Measurements from ENCODE around the gene MAP10.

Gene MAP10

GRCh38 chr1:232834066-232834465 lies 28.9 kb downstream of the MAP10 start:
- H3K27ac ChIP-seq (ENCODE audit: low read length), result no peak overlapping the region
- no peaks in the 10 kb centered on the region for H3K36me3 ChIP-seq (ENCODE audit: insufficient read depth, low read depth, low read length)
- H3K27me3 ChIP-seq (ENCODE audit: insufficient read depth, low read length), result no peaks in the 10 kb centered on the region
- H3K9ac ChIP-seq (ENCODE audit: low read depth, low read length), result no peak overlapping the region
- no peak overlapping the region for H3K4me3 ChIP-seq (ENCODE audit: low read length)
- H3K4me1 ChIP-seq (ENCODE audit: insufficient read depth, low read length), result no peaks in the 10 kb centered on the region
- H3K9me3 ChIP-seq (ENCODE audit: insufficient read depth, low read depth, low read length), result no peaks in the 10 kb centered on the region

GRCh38 chr1:232835166-232835565 lies 29.9 kb downstream of the MAP10 start:
- no peaks in the 10 kb centered on the region for H3K9me3 ChIP-seq (ENCODE audit: insufficient read depth, low read depth, low read length)
- H3K36me3 ChIP-seq (ENCODE audit: insufficient read depth, low read depth, low read length), result no peaks in the 10 kb centered on the region
- H3K9ac ChIP-seq (ENCODE audit: low read depth, low read length), result no peak overlapping the region
- no peaks in the 10 kb centered on the region for H3K27me3 ChIP-seq (ENCODE audit: insufficient read depth, low read length)
- no peaks in the 10 kb centered on the region for H3K4me1 ChIP-seq (ENCODE audit: insufficient read depth, low read length)
- no peak overlapping the region for H3K27ac ChIP-seq (ENCODE audit: low read length)
- no peak overlapping the region for H3K4me3 ChIP-seq (ENCODE audit: low read length)

- no peak overlapping the region for H3K9ac ChIP-seq (ENCODE audit: low read depth, low read length)
- no peaks in the 10 kb centered on the region for H3K27me3 ChIP-seq (ENCODE audit: insufficient read depth, low read length)
- no peaks in the 10 kb centered on the region for H3K4me1 ChIP-seq (ENCODE audit: insufficient read depth, low read length)
- peaks cover 9% of the 10 kb centered on the region for H3K9me3 ChIP-seq (ENCODE audit: insufficient read depth, low read depth, low read length)
- no peak overlapping the region for H3K4me3 ChIP-seq (ENCODE audit: low read length)
- H3K27ac ChIP-seq (ENCODE audit: low read length), result no peak overlapping the region
- no peaks in the 10 kb centered on the region for H3K36me3 ChIP-seq (ENCODE audit: insufficient read depth, low read depth, low read length)
Observed at GRCh38 chr1:232837087-232837486, 31.9 kb downstream of the MAP10 start.

GRCh38 chr1:232841823-232842565 lies 36.8 kb downstream of the MAP10 start:
- Histone ChIP-seq H3K36me3 (ENCODE audit: insufficient read depth, low read depth, low read length) (no peaks in the 10 kb centered on the region), H3K4me3 (ENCODE audit: low read length) (no peak overlapping the region), H3K4me1 (ENCODE audit: insufficient read depth, low read length) (no peaks in the 10 kb centered on the region), H3K9ac (ENCODE audit: low read depth, low read length) (no peak overlapping the region), H3K27me3 (ENCODE audit: insufficient read depth, low read length) (no peaks in the 10 kb centered on the region), H3K9me3 (ENCODE audit: insufficient read depth, low read depth, low read length) (peaks cover 9% of the 10 kb centered on the region), H3K27ac (ENCODE audit: low read length) (no peak overlapping the region)

- Histone ChIP-seq H3K9me3 (ENCODE audit: insufficient read depth, low read depth, low read length) (peaks cover 9% of the 10 kb centered on the region), H3K9ac (ENCODE audit: low read depth, low read length) (no peak overlapping the region), H3K4me1 (ENCODE audit: insufficient read depth, low read length) (no peaks in the 10 kb centered on the region), H3K4me3 (ENCODE audit: low read length) (no peak overlapping the region), H3K27me3 (ENCODE audit: insufficient read depth, low read length) (no peaks in the 10 kb centered on the region), H3K27ac (ENCODE audit: low read length) (no peak overlapping the region), H3K36me3 (ENCODE audit: insufficient read depth, low read depth, low read length) (no peaks in the 10 kb centered on the region)
Observed at GRCh38 chr1:232844791-232845190, 39.6 kb downstream of the MAP10 start.

GRCh38 chr1:232845406-232845955 lies 40.3 kb downstream of the MAP10 start:
- H3K27me3 ChIP-seq (ENCODE audit: insufficient read depth, low read length), result no peaks in the 10 kb centered on the region
- no peak overlapping the region for H3K9ac ChIP-seq (ENCODE audit: low read depth, low read length)
- no peak overlapping the region for H3K27ac ChIP-seq (ENCODE audit: low read length)
- H3K4me3 ChIP-seq (ENCODE audit: low read length), result no peak overlapping the region
- no peaks in the 10 kb centered on the region for H3K4me1 ChIP-seq (ENCODE audit: insufficient read depth, low read length)
- peaks cover 7% of the 10 kb centered on the region for H3K9me3 ChIP-seq (ENCODE audit: insufficient read depth, low read depth, low read length)
- no peaks in the 10 kb centered on the region for H3K36me3 ChIP-seq (ENCODE audit: insufficient read depth, low read depth, low read length)

GRCh38 chr1:232851532-232851931 lies 46.3 kb downstream of the MAP10 start:
- Histone ChIP-seq H3K4me3 (ENCODE audit: low read length) (no peak overlapping the region), H3K27me3 (ENCODE audit: insufficient read depth, low read length) (no peaks in the 10 kb centered on the region), H3K4me1 (ENCODE audit: insufficient read depth, low read length) (no peaks in the 10 kb centered on the region)

GRCh38 chr1:232853994-232854797 lies 49.0 kb downstream of the MAP10 start:
- Histone ChIP-seq H3K9me3 (ENCODE audit: insufficient read depth, low read depth, low read length) (no peaks in the 10 kb centered on the region), H3K27ac (ENCODE audit: low read length) (no peak overlapping the region), H3K36me3 (ENCODE audit: insufficient read depth, low read depth, low read length) (no peaks in the 10 kb centered on the region), H3K4me1 (ENCODE audit: insufficient read depth, low read length) (no peaks in the 10 kb centered on the region), H3K9ac (ENCODE audit: low read depth, low read length) (no peak overlapping the region), H3K27me3 (ENCODE audit: insufficient read depth, low read length) (no peaks in the 10 kb centered on the region), H3K4me3 (ENCODE audit: low read length) (no peak overlapping the region)

More at GRCh38 chr1:232851532-232851931, 46.3 kb downstream of the MAP10 start:
- no peaks in the 10 kb centered on the region for H3K9me3 ChIP-seq (ENCODE audit: insufficient read depth, low read depth, low read length)
- H3K27ac ChIP-seq (ENCODE audit: low read length), result no peak overlapping the region
- no peak overlapping the region for H3K9ac ChIP-seq (ENCODE audit: low read depth, low read length)
- no peaks in the 10 kb centered on the region for H3K36me3 ChIP-seq (ENCODE audit: insufficient read depth, low read depth, low read length)

- Histone ChIP-seq H3K4me1 (ENCODE audit: insufficient read depth, low read length) (no peaks in the 10 kb centered on the region), H3K36me3 (ENCODE audit: insufficient read depth, low read depth, low read length) (no peaks in the 10 kb centered on the region), H3K4me3 (ENCODE audit: low read length) (no peak overlapping the region), H3K9ac (ENCODE audit: low read depth, low read length) (no peak overlapping the region), H3K27ac (ENCODE audit: low read length) (no peak overlapping the region), H3K9me3 (ENCODE audit: insufficient read depth, low read depth, low read length) (no peaks in the 10 kb centered on the region), H3K27me3 (ENCODE audit: insufficient read depth, low read length) (no peaks in the 10 kb centered on the region)
Observed at GRCh38 chr1:232854798-232855159, 49.6 kb downstream of the MAP10 start.

- no peaks in the 10 kb centered on the region for H3K27me3 ChIP-seq (ENCODE audit: insufficient read depth, low read length)
- no peak overlapping the region for H3K4me3 ChIP-seq (ENCODE audit: low read length)
- no peaks in the 10 kb centered on the region for H3K9me3 ChIP-seq (ENCODE audit: insufficient read depth, low read depth, low read length)
- no peak overlapping the region for H3K9ac ChIP-seq (ENCODE audit: low read depth, low read length)
- H3K4me1 ChIP-seq (ENCODE audit: insufficient read depth, low read length), result no peaks in the 10 kb centered on the region
- no peak overlapping the region for H3K27ac ChIP-seq (ENCODE audit: low read length)
- H3K36me3 ChIP-seq (ENCODE audit: insufficient read depth, low read depth, low read length), result no peaks in the 10 kb centered on the region
Observed at GRCh38 chr1:232856541-232856940, 51.3 kb downstream of the MAP10 start.

Data from iPS-20b (cell line).